Ishikawa (cell line): ENCODE measurements around the gene KCNK16.

Experiments used
- CEBPB ChIP-seq: IDR thresholded peaks from 2 replicates; pipeline ENCODE4 v1.6.1; 2012
- CREB1 ChIP-seq: IDR thresholded peaks from 2 replicates; pipeline ENCODE4 v1.6.1; 2012; ENCODE audit warnings: low read depth
- EGR1 ChIP-seq: IDR thresholded peaks from 2 replicates; pipeline ENCODE4 v1.6.1; 2012
- EP300 ChIP-seq: IDR thresholded peaks from 2 replicates; pipeline ENCODE4 v1.6.1; 2012; ENCODE audit warnings: borderline replicate concordance
- FOXM1 ChIP-seq: IDR thresholded peaks from 2 replicates; pipeline ENCODE4 v1.6.1; 2012; ENCODE audit warnings: low read depth, borderline replicate concordance
- NFIC ChIP-seq: IDR thresholded peaks from 2 replicates; pipeline ENCODE4 v1.6.1; 2012
- RAD21 ChIP-seq: IDR thresholded peaks from 2 replicates; pipeline ENCODE4 v1.6.1; 2012; ENCODE audit warnings: low read depth
- TAF1 ChIP-seq: IDR thresholded peaks from 2 replicates; pipeline ENCODE4 v1.6.1; 2012; ENCODE audit warnings: low read depth, mild to moderate bottlenecking
- TCF12 ChIP-seq: IDR thresholded peaks from 2 replicates; pipeline ENCODE4 v1.6.1; 2012; ENCODE audit warnings: low read depth
- TEAD4 ChIP-seq: IDR thresholded peaks from 2 replicates; pipeline ENCODE4 v1.6.1; 2012
- USF1 ChIP-seq: IDR thresholded peaks from 2 replicates; pipeline ENCODE4 v1.6.1; 2012
- YY1 ChIP-seq: IDR thresholded peaks from 2 replicates; pipeline ENCODE4 v1.6.1; 2012; ENCODE audit warnings: low read depth
- ZBTB7A ChIP-seq: IDR thresholded peaks from 2 replicates; pipeline ENCODE4 v1.6.1; 2012; ENCODE audit warnings: low read depth
- TF ChIP-seq, protein P1 (sequence below): IDR thresholded peaks from 2 replicates; pipeline ENCODE4 v1.6.1; 2012
- TF ChIP-seq, protein P2 (sequence below): IDR thresholded peaks from 2 replicates; pipeline ENCODE4 v1.6.1; 2012; ENCODE audit warnings: low read depth, mild to moderate bottlenecking

Gene KCNK16

GRCh38 chr6:39333644-39334438 lies 11.3 kb upstream of the KCNK16 start:
- TF ChIP-seq, protein P1, sequence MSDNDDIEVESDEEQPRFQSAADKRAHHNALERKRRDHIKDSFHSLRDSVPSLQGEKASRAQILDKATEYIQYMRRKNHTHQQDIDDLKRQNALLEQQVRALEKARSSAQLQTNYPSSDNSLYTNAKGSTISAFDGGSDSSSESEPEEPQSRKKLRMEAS, result no peak
- TF ChIP-seq EP300 (no peak), NFIC (no peak), RAD21 (no peak), FOXM1 (no peak), TCF12 (no peak), TAF1 (no peak), USF1 (no peak), CREB1 (no peak), YY1 (no peak), ZBTB7A (no peak)
- TF ChIP-seq, protein P2, sequence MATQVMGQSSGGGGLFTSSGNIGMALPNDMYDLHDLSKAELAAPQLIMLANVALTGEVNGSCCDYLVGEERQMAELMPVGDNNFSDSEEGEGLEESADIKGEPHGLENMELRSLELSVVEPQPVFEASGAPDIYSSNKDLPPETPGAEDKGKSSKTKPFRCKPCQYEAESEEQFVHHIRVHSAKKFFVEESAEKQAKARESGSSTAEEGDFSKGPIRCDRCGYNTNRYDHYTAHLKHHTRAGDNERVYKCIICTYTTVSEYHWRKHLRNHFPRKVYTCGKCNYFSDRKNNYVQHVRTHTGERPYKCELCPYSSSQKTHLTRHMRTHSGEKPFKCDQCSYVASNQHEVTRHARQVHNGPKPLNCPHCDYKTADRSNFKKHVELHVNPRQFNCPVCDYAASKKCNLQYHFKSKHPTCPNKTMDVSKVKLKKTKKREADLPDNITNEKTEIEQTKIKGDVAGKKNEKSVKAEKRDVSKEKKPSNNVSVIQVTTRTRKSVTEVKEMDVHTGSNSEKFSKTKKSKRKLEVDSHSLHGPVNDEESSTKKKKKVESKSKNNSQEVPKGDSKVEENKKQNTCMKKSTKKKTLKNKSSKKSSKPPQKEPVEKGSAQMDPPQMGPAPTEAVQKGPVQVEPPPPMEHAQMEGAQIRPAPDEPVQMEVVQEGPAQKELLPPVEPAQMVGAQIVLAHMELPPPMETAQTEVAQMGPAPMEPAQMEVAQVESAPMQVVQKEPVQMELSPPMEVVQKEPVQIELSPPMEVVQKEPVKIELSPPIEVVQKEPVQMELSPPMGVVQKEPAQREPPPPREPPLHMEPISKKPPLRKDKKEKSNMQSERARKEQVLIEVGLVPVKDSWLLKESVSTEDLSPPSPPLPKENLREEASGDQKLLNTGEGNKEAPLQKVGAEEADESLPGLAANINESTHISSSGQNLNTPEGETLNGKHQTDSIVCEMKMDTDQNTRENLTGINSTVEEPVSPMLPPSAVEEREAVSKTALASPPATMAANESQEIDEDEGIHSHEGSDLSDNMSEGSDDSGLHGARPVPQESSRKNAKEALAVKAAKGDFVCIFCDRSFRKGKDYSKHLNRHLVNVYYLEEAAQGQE, result no peak

DNA sequence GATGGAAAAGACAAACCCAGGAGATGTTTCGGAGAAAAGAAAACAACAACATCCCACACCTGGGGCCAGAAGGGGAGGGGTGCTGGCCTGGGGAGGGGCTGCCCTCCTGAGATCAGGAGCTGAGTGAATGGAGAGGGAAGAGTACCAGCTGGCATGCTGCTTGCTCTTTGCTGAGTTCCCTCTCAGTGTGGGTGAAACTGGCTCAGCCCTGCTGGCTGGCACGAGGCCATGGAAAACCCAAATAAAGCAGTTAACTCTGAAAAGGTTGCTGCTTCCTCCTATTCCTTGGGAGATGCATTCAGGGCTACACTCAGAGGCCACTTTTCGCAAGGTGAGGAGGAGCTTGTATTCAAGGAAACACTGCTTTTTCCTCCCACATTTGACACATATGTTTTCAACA lies 8.0 kb upstream of the KCNK16 start:
- TF ChIP-seq, protein P1, result no peak
- TF ChIP-seq, protein P2, result no peak
- TF ChIP-seq NFIC, result no peak
- no peak for TF ChIP-seq CEBPB
- no peak for TF ChIP-seq YY1
- TF ChIP-seq TAF1, result no peak

DNA sequence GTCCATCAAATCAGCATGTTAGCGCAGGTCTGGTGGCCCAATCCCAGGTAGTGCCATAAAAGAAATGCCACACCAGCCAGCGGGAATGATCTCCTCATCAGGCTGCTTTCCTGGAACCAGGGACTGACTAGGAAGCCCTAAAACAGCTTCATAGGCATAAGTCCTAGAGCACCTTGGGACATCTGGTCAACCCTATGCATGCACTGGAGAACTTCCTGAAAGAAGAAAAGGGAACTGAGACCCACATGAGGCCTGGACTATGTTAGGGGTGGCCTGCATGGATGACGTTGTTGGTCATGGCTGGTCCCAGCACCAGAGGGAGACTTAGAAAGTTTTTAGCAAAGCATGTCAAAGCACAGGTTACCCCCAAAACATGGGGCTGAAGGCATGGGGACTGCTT lies 7.6 kb upstream of the KCNK16 start:
- TF ChIP-seq TAF1 (no peak), CEBPB (no peak)
- TF ChIP-seq, protein P1, result no peak
- TF ChIP-seq, protein P2, result no peak

GRCh38 chr6:39328066-39328465 lies 5.6 kb upstream of the KCNK16 start:
- no peak for TF ChIP-seq CREB1
- no peak for TF ChIP-seq EP300
- no peak for TF ChIP-seq RAD21
- TF ChIP-seq FOXM1, result no peak
- no peak for TF ChIP-seq ZBTB7A
- TF ChIP-seq TCF12, result no peak
- TF ChIP-seq NFIC, result no peak
- TF ChIP-seq TEAD4, result no peak
- TF ChIP-seq CEBPB, result no peak
- TF ChIP-seq TAF1, result no peak
- no peak for TF ChIP-seq YY1

DNA sequence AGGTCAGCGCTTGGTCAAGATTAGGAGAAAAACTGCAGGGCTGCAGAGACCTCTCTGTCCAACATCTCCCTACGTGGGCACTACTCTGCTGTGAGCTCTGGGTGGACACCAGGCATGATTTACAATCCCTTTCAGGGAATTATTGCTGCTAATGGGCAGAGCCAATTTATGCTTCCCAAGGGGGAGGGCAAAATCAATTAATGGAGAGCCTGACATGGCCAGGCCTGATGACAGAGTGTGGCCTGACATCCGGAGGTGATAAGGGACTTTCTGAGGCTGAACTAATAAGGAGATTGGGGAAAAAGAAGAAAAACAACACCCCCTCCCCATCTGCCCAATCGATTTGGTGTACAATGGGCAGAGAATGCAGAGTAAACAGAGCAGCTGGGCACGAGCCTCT lies 5.0 kb upstream of the KCNK16 start:
- TF ChIP-seq TEAD4, result no peak
- no peak for TF ChIP-seq CEBPB
- no peak for TF ChIP-seq RAD21
- TF ChIP-seq EP300, result no peak
- TF ChIP-seq TAF1, result no peak
- TF ChIP-seq, protein P2, result no peak
- no peak for TF ChIP-seq EGR1
